Hepatocyte (in vitro differentiated cells): ENCODE data around the gene GRID1. TPM values are rescaled to one million over a fixed set of nuclear protein-coding genes. Genes with fewer than 3 reads are reported as not detected.

Source experiments
- DNase-seq: peaks from one replicate; pipeline ENCODE4 v3.0.0-alpha.2; 2016; ENCODE audit warnings: low spot score
- H2AFZ ChIP-seq: fragments of 200-600 bp; sonication (generic); 2 replicates; pipeline ENCODE4 v1.6.0; 2016; ENCODE audit warnings: antibody characterized with exemption, mild to moderate bottlenecking
- H3K27ac ChIP-seq: fragments of 200-600 bp; sonication (generic); 2 replicates; pipeline ENCODE4 v1.5.1; 2016; ENCODE audit warnings: mild to moderate bottlenecking
- H3K27me3 ChIP-seq: fragments of 200-600 bp; sonication (generic); 2 replicates; pipeline ENCODE4 v1.6.1; 2016
- H3K36me3 ChIP-seq: fragments of 200-600 bp; sonication (generic); replicated peaks from 2 replicates; pipeline ENCODE4 v1.5.1; 2016; ENCODE audit warnings: low read depth; ENCODE audit not compliant: insufficient read depth
- H3K4me1 ChIP-seq: fragments of 200-600 bp; sonication (generic); 2 replicates; pipeline ENCODE4 v1.5.1; 2016; ENCODE audit warnings: mild to moderate bottlenecking, moderate library complexity; ENCODE audit not compliant: insufficient read depth
- H3K4me2 ChIP-seq: fragments of 200-600 bp; sonication (generic); 2 replicates; pipeline ENCODE4 v1.6.0; 2016
- H3K4me3 ChIP-seq: fragments of 200-600 bp; sonication (generic); 2 replicates; pipeline ENCODE4 v1.5.1; 2016; ENCODE audit warnings: mild to moderate bottlenecking
- H3K79me2 ChIP-seq: fragments of 200-600 bp; sonication (generic); 2 replicates; pipeline ENCODE4 v1.6.0; 2017; ENCODE audit warnings: mild to moderate bottlenecking
- H3K9me2 ChIP-seq: fragments of 200-600 bp; sonication (generic); replicated peaks from 2 replicates; pipeline ENCODE4 v1.6.0; 2017; ENCODE audit warnings: mild to moderate bottlenecking; ENCODE audit not compliant: insufficient read depth
- H3K9me3 ChIP-seq: fragments of 200-600 bp; sonication (generic); 2 replicates; pipeline ENCODE4 v1.5.1; 2016; ENCODE audit warnings: low read depth, mild to moderate bottlenecking
- H4K20me1 ChIP-seq: fragments of 200-600 bp; sonication (generic); 2 replicates; pipeline ENCODE4 v1.6.0; 2016; ENCODE audit warnings: mild to moderate bottlenecking; ENCODE audit not compliant: insufficient read depth, poor library complexity, severe bottlenecking
- CTCF ChIP-seq: fragments of 200-600 bp; sonication (generic); IDR thresholded peaks from 2 replicates; pipeline ENCODE4 v1.5.1; 2016; ENCODE audit warnings: antibody characterized with exemption, mild to moderate bottlenecking; ENCODE audit not compliant: poor library complexity
- EZH2 ChIP-seq: fragments of 200-600 bp; sonication (generic); IDR thresholded peaks from 2 replicates; pipeline ENCODE4 v1.6.1; 2016; ENCODE audit warnings: antibody characterized with exemption, mild to moderate bottlenecking, borderline replicate concordance
- EZH2phosphoT487 ChIP-seq: fragments of 200-600 bp; sonication (generic); IDR thresholded peaks from one replicate; pipeline ENCODE4 v1.6.1; 2018; ENCODE audit warnings: antibody characterized with exemption, mild to moderate bottlenecking, low read depth, moderate library complexity; ENCODE audit not compliant: unreplicated experiment, severe bottlenecking
- WGBS: methylation state at CpG from one replicate; pipeline ENCODE4 v1.1.6; 2016; ENCODE audit warnings: low lambda C conversion rate; ENCODE audit errors: missing lambda C conversion rate; 5-methylcytosine and 5-hydroxymethylcytosine counted together
- polyA plus RNA-seq: library from polyadenylated mRNA; unstranded; fragments of >200 nt; fragmentation: Nextera tagmentation; extraction: Ambion mirVana; gene quantifications from 2 replicates; pipeline ENCODE4 v1.2.1, GENCODE V29; 2016
- total RNA-seq: library from RNA; depleted of rRNA; stranded (reverse); fragments of >200 nt; gene quantifications from 2 replicates; pipeline ENCODE4 v1.2.3, GENCODE V29; 2014

GRID1 gene
- total and polyA plus RNA-seq, 2 experiments from 2014 or later = 0.07 to 0.37 TPM

- H3K36me3 ChIP-seq = no peaks in the 10 kb centered on the region
- H3K27me3 ChIP-seq = peaks cover 5% of the 10 kb centered on the region
- no peak overlapping the region for H2AFZ ChIP-seq
- H4K20me1 ChIP-seq = no peaks in the 10 kb centered on the region
- no peak overlapping the region for H3K27ac ChIP-seq
- 65% methylated on average over 7 of the region's 7 CpGs for WGBS
- TF ChIP-seq EZH2 = no peak
- H3K4me2 ChIP-seq = no peak overlapping the region
- no peaks in the 10 kb centered on the region for H3K9me3 ChIP-seq
- no peaks in the 10 kb centered on the region for H3K4me1 ChIP-seq
- H3K79me2 ChIP-seq = no peaks in the 10 kb centered on the region
- H3K4me3 ChIP-seq = no peak overlapping the region
- H3K9me2 ChIP-seq = no peaks in the 10 kb centered on the region
- no peak for DNase-seq
Observed at GRCh38 chr10:86333826-86334487, 32.6 kb downstream of the GRID1 start.

- H3K4me1 ChIP-seq = no peaks in the 10 kb centered on the region
- no peak overlapping the region for H3K4me2 ChIP-seq
- H3K4me3 ChIP-seq = no peak overlapping the region
- H3K36me3 ChIP-seq = no peaks in the 10 kb centered on the region
- no peak for DNase-seq
- H4K20me1 ChIP-seq = no peaks in the 10 kb centered on the region
- H3K27ac ChIP-seq = no peak overlapping the region
- no peaks in the 10 kb centered on the region for H3K9me3 ChIP-seq
- 79% methylated on average over 7 of the region's 8 CpGs for WGBS
- H3K9me2 ChIP-seq = no peaks in the 10 kb centered on the region
- no peak overlapping the region for H2AFZ ChIP-seq
- H3K79me2 ChIP-seq = no peaks in the 10 kb centered on the region
- H3K27me3 ChIP-seq = peaks cover 5% of the 10 kb centered on the region
- TF ChIP-seq CTCF (no peak), EZH2 (no peak), EZH2phosphoT487 (no peak)
Observed at GRCh38 chr10:86331861-86332260, 34.7 kb downstream of the GRID1 start.

DNA sequence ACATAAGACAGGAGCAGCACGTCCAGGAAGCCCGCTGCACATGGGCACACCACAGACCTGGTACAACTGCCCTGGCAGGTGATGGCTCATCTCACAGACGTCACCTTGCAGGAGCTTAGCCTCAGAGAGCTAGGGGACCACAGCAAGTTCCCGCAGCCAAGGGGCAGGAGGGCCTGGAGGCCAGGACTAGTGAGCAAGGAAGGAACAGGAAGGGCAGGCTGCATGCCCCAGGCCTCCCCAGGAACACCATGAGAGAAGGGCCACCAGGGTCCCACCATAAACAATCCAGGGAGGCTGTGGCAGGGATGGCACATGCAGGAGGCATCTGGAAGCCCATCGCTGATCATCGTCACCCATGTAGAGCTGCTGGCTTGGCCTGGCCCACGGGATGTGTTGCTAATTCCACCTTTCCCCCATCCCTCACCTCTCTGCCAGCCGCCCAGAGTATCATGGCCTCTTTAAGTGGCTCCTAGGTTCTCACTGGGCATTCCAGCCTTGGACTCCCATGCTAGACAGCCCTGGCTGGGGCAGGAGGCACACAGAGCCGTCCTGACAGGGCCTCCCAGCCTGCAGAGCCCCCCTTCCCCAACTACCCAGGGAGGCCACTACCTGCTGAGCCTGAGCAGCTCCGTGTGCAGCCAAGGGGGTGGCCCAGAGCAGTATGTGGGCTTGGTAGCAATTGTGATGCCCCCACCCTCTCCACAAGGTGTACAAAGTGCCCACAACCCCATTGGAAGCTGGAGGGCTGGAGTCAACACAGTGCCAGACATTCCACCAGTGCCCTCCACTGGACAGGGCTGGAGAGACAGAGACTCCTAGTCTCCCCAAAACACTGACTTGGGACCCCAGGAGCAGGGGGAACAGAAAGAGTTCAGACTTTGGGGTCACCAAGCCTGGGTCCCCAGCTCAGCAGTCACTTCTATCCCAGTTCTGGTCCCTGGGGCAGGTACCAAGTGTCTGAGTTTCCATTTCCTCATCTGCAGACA lies 35.5 kb downstream of the GRID1 start:
- peaks cover 8% of the 10 kb centered on the region for H3K27me3 ChIP-seq
- no peaks in the 10 kb centered on the region for H3K9me2 ChIP-seq
- no peak for TF ChIP-seq EZH2
- no peak for TF ChIP-seq EZH2phosphoT487
- no peak for TF ChIP-seq CTCF
- no peak overlapping the region for H3K27ac ChIP-seq
- no peaks in the 10 kb centered on the region for H3K9me3 ChIP-seq
- no peaks in the 10 kb centered on the region for H3K36me3 ChIP-seq
- no peaks in the 10 kb centered on the region for H4K20me1 ChIP-seq
- no peaks in the 10 kb centered on the region for H3K4me1 ChIP-seq
- no peak for DNase-seq
- H3K79me2 ChIP-seq = no peaks in the 10 kb centered on the region
- WGBS = 90% methylated on average over 10 of the region's 10 CpGs
- H3K4me2 ChIP-seq = no peak overlapping the region
- no peak overlapping the region for H2AFZ ChIP-seq
- H3K4me3 ChIP-seq = no peak overlapping the region
